Thoracic aorta (tissue), 2 donors: ENCODE measurements around the gene CCNI. TPM values are rescaled to one million over a fixed set of nuclear protein-coding genes. Genes with fewer than 3 reads are reported as not detected.
A peak's percentile ranks its signal among the peaks of the same experiment; 100 is the strongest.
"Not testable (repeated sequence)": the region's sequence is repeated elsewhere in the genome, so short reads cannot be mapped to it uniquely, and the experiment has no call there.

Source experiments
- ATAC-seq: fragments of 150-250 bp; one replicate; pipeline ENCODE4 v1.8.0; 2017; ENCODE audit warnings: low read depth; ENCODE audit not compliant: insufficient number of reproducible peaks, low FRiP score
- DNase-seq: peaks from one replicate; pipeline ENCODE4 v3.0.0-alpha.2; 2020; ENCODE audit warnings: low spot score
- H3K27ac ChIP-seq, 2 donors: fragments of 200-600 bp; sonication (generic); 1 replicate in 1 of 2; 2 replicates in 1 of 2; pipeline ENCODE4 v1.5.1; 2016; ENCODE audit warnings: mild to moderate bottlenecking in 2 of 2, moderate library complexity in 2 of 2
- H3K27me3 ChIP-seq: fragments of 200-600 bp; sonication (generic); replicated peaks from 2 replicates; pipeline ENCODE4 v1.6.0; 2016; ENCODE audit warnings: mild to moderate bottlenecking; ENCODE audit not compliant: insufficient read depth
- H3K36me3 ChIP-seq: fragments of 200-600 bp; sonication (generic); one replicate; pipeline ENCODE4 v1.5.1; 2016
- H3K4me1 ChIP-seq, 2 donors: fragments of 200-600 bp; sonication (generic); 1 replicate in 1 of 2; 2 replicates in 1 of 2; pipeline versions ENCODE4 v1.5.1 to v1.6.0; 2016; ENCODE audit warnings: low read depth in 2 of 2, mild to moderate bottlenecking in 1 of 2; ENCODE audit not compliant: control insufficient read depth in 1 of 2
- H3K4me3 ChIP-seq: fragments of 200-600 bp; sonication (generic); 2 replicates; pipeline ENCODE4 v1.5.1; 2016; ENCODE audit warnings: mild to moderate bottlenecking
- H3K9me3 ChIP-seq: fragments of 200-600 bp; sonication (generic); 2 replicates; pipeline ENCODE4 v1.5.1; 2016
- total RNA-seq, 2 donors: library from RNA; depleted of rRNA; stranded (reverse); fragments of >200 nt; gene quantifications; one replicate each; pipeline versions ENCODE4 v1.1.0 to v1.2.3, GENCODE V29; 2016
- TF ChIP-seq, protein P1 (sequence below): fragments of 200-600 bp; sonication (generic); IDR thresholded peaks from one replicate; pipeline ENCODE4 v1.5.1; 2019; ENCODE audit warnings: antibody characterized with exemption

Gene CCNI
- total RNA-seq, 2 donors from 2014 or later = 244 to 322 TPM

DNA sequence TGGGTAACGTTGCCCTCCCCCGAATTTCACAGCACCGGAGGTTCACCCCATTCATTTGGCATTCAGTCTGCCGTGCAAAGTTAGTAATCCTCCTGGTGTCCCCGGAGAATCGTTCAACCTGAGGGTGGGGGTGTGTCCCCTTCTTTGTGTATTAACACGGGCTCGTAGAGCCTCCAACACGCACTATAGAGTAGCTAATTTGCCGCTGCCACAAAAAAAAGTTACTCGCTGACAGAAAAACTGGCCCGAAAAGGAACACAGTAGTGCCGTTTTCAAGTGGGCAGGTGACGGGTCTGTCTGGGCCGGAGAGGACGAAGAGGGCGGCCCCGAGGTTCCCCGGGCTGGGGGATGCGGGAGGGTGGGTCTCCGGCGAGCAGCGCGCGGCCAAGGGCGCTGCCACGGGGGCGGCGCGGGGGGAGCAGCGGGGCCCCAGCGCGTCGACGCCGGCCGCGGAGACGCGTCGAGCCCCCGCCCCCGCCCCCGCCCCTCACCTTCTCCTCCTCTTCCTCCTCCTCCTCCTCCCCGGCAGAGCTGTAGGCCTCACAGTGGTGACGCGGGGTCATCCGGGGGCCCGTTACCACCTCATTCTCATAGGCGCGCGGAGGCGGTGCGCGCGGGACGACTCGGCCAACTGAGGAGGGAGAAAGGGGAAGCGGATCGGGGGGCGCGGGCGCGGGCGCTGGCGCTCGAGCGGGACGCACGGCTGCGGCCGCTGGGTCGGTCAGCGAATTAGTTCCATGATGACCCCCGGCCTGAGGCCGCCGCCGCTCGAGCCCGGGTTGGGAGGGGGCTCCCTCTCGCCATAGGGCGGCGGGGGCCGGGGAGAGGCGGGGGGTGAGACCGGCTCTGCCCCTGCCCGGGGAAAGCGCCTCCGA, 571 bp downstream of the CCNI start:
- Histone ChIP-seq H3K4me3 (peak overlapping the region; percentile 99), H3K36me3 (no peaks in the 10 kb centered on the region), H3K27me3 (no peaks in the 10 kb centered on the region), H3K4me1 (peaks cover 35 to 56% of the 10 kb centered on the region in 2 donors), H3K9me3 (no peaks in the 10 kb centered on the region), H3K27ac (peak overlapping the region; percentile 100)
- peak; percentile 36 for DNase-seq
- ATAC-seq = peak; percentile 35
- TF ChIP-seq, protein P1, sequence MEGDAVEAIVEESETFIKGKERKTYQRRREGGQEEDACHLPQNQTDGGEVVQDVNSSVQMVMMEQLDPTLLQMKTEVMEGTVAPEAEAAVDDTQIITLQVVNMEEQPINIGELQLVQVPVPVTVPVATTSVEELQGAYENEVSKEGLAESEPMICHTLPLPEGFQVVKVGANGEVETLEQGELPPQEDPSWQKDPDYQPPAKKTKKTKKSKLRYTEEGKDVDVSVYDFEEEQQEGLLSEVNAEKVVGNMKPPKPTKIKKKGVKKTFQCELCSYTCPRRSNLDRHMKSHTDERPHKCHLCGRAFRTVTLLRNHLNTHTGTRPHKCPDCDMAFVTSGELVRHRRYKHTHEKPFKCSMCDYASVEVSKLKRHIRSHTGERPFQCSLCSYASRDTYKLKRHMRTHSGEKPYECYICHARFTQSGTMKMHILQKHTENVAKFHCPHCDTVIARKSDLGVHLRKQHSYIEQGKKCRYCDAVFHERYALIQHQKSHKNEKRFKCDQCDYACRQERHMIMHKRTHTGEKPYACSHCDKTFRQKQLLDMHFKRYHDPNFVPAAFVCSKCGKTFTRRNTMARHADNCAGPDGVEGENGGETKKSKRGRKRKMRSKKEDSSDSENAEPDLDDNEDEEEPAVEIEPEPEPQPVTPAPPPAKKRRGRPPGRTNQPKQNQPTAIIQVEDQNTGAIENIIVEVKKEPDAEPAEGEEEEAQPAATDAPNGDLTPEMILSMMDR = no peak

DNA sequence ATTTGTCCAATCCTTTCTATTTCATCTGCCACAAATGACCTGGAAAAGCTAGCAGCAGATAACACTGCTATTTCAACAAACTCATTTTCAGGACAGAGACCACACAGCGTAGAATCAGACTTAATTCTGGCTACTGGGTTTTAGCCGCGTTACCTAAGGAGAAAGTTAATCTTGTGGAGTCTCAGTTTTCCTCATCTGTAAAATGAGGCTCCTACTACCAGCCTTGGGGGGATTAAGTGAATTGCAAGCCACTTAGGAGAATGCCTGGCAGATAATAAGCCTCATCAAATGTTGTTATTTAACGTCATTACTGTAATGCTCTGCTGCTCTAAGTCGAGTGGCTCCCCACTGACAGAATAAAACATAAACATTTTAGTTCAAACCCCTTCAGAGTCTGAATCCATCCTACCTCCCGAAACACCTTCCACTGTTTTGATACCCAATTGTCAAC, 1.4 kb downstream of the CCNI start:
- peak overlapping the region; percentile 99 for H3K4me3 ChIP-seq
- DNase-seq = no peak
- ATAC-seq = no peak
- peaks cover 35 to 50% of the 10 kb centered on the region in 2 donors for H3K4me1 ChIP-seq
- no peaks in the 10 kb centered on the region for H3K27me3 ChIP-seq
- no peaks in the 10 kb centered on the region for H3K36me3 ChIP-seq
- peak overlapping the region; percentile 18 to 100 for H3K27ac ChIP-seq
- H3K9me3 ChIP-seq = no peaks in the 10 kb centered on the region
- TF ChIP-seq, protein P1 = no peak

DNA sequence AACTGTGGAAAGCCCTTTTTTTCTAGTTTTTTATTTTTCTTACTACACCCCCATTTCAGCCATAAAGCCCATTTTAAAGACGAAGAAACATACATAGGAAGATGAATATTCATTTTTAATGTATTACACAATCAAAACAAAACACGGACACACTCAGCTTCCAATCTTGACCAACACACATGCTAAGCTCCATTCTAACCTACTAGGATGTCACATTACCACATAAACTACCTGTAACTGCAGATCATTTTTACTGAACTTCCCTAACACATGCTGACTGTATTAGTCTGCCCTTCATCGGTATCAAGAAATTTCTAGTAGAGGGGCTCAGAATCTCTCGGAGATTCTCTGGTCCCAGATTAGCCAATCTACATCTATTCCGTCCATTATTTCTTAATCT, 1.8 kb downstream of the CCNI start:
- H3K36me3 ChIP-seq = no peaks in the 10 kb centered on the region
- peak overlapping the region; percentile 99 for H3K4me3 ChIP-seq
- H3K9me3 ChIP-seq = no peaks in the 10 kb centered on the region
- DNase-seq (no peak), ATAC-seq (no peak)
- TF ChIP-seq, protein P1 = no peak
- no peaks in the 10 kb centered on the region for H3K27me3 ChIP-seq
- peak overlapping the region; percentile 18 to 100 for H3K27ac ChIP-seq
- peaks cover 35 to 48% of the 10 kb centered on the region in 2 donors for H3K4me1 ChIP-seq

DNA sequence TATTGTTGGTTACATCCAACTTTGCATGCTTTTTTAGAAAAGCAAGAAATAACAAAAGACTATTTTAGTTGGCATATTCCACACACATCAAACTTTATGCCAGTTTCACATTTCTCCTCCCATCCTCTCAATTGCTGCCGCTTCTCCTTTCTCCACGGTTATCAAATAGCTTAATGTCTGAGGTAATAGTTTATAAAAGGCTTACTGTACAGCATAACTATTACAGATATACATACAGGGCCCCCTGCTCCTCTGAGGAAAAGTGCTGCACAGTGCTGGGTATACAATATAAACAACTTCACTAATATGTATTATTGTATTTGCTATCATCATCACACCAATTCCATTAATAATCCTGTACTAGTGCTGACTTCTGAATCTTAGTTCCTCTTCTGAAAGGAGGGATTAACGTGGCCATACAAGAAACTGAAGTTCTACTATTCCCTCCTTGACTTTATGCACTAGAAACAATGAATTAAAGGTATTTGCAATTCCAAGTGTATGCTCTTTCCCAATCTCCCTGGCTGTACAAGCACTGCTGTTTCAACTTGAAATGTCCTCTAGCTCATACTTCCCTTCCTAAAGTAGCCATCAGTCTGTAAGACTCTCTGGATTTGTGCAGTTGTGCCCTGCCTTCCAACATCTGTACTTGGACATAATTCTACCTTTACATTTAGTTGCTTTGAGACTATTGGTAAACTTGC, 2.5 kb downstream of the CCNI start:
- peak overlapping the region; percentile 99 for H3K4me3 ChIP-seq
- TF ChIP-seq, protein P1 = no peak
- peaks cover 37 to 45% of the 10 kb centered on the region in 2 donors for H3K4me1 ChIP-seq
- peak overlapping the region; percentile 18 to 100 for H3K27ac ChIP-seq
- ATAC-seq = no peak
- H3K27me3 ChIP-seq = no peaks in the 10 kb centered on the region
- DNase-seq = no peak
- no peaks in the 10 kb centered on the region for H3K36me3 ChIP-seq
- H3K9me3 ChIP-seq = no peaks in the 10 kb centered on the region

DNA sequence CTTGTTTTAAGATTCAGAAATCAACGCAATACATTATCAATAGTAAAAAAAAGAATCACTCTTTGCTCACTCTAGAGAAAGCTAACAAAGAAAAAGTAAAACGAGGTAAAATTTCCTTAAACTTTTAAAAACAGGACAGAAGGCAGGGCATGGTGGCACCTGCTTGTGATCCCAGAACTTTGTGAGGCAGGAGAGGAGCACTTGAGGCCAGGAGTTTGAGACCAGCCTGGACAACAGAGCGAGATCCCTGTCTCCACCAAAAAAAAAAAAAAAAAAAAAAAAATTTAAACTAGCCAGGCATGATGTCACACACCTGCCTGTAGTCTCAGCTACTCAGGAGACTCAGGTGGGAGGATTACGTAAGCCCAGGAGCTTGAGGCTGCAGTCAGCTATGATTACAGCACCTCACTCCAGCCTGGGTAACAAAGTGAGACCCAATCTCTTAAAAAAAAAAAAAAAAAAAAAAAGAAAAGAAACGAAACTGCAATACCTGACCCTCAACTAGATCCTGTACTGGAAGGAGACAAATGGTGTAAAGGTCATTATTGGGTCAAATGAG, 3.5 kb downstream of the CCNI start:
- Histone ChIP-seq H3K4me1 (peaks cover 42 to 50% of the 10 kb centered on the region in 2 donors), H3K27me3 (no peaks in the 10 kb centered on the region), H3K4me3 (peak overlapping the region; percentile 99), H3K27ac (peak overlapping the region in 1 of 2 donors; percentile 100), H3K36me3 (no peaks in the 10 kb centered on the region), H3K9me3 (no peaks in the 10 kb centered on the region)
- no peak for DNase-seq
- TF ChIP-seq, protein P1 = no peak
- no peak for ATAC-seq

DNA sequence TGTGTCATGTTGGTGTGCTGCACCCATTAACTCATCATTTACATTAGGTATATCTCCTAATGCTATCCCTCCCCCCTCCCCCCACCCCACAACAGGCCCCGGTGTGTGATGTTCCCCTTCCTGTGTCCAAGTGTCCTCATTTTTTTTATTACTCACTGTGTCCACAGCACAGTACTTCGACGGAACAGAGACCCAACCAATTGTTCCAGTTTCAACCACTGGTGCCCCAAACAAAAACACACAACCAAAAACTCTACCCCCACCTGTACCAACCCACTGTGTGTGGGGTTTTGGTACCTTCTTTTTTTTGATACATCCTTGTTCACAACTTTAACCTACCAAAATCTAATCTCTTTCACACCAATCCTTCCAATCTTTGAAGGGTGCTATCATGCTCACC, 6.3 kb downstream of the CCNI start:
- not testable (repeated sequence) for H3K9me3 ChIP-seq, H3K4me3 ChIP-seq, DNase-seq, ATAC-seq, H3K36me3 ChIP-seq, H3K27me3 ChIP-seq, H3K27ac ChIP-seq
- H3K4me1 ChIP-seq = peaks cover 41 to 60% of the 10 kb centered on the region in 2 donors
